ENCODE measurements around the gene CCL25. TPM values are rescaled to one million over a fixed set of nuclear protein-coding genes. Genes with fewer than 3 reads are reported as not detected.

Gene CCL25, protein sequence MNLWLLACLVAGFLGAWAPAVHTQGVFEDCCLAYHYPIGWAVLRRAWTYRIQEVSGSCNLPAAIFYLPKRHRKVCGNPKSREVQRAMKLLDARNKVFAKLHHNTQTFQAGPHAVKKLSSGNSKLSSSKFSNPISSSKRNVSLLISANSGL
- total RNA-seq (not detected in 2 replicates), polyA plus RNA-seq (not detected in 2 replicates), polyA minus RNA-seq (not detected in 2 replicates), Bru-seq, nascent RNA (not detected), BruChase-seq, experiment 1, labeled RNA remaining after a 6-hour chase (percentile 7 among the genes with signal in this experiment), BruChase-seq, experiment 2, labeled RNA remaining after a 2-hour chase (not detected)
- not detected in 2 replicates for polyA plus RNA-seq (2011; cell fraction: cytosol; rRNA removed)
- not detected in 2 replicates for polyA plus RNA-seq (2011; cell fraction: nucleus; rRNA removed)
- polyA plus RNA-seq (2012), result not detected in 2 replicates
- polyA minus RNA-seq (2011; cell fraction: cytosol; rRNA and poly(A)+ RNA removed), result not detected
- not detected in 2 replicates for polyA minus RNA-seq (2011; cell fraction: nucleus; rRNA and poly(A)+ RNA removed)
- long read RNA-seq, result 0 reads

- POLR2A ChIA-PET, result interaction anchor here (0.6 kb wide), 1 partner anchor 89 kb away, joined by 3 read pairs; no protein-coding TSS in a partner anchor
- no peak within 1 kb of the TSS for H3K27ac ChIP-seq (ENCODE audit: insufficient read depth, low read depth, low read length)
- CTCF ChIA-PET, result interaction anchor here (0.6 kb wide), 1 partner anchor 7 kb away, joined by 3 read pairs; no protein-coding TSS in a partner anchor
- no peak within 1 kb of the TSS for H3K4me3 ChIP-seq (replicated peaks in 1 of 3; ENCODE audit: insufficient read depth in 1 of 3, low read depth in 1 of 3, low read length in 3 of 3)
- dilution Hi-C loops (cut with MboI; ENCODE audit: extremely low pct_ligation_motif_present, low sequenced_read_pairs), result no loop called here
- no peaks in the 10 kb centered on the region for H3K9me3 ChIP-seq (replicated peaks; ENCODE audit: control insufficient read depth, insufficient read depth, low read length)
- H3K9ac ChIP-seq (replicated peaks; ENCODE audit: extremely low read depth, insufficient read depth, low read length), result no peak within 1 kb of the TSS
- peaks cover 5% of the 10 kb centered on the region for H3K4me1 ChIP-seq (ENCODE audit: control insufficient read depth, extremely low read depth, insufficient read depth, low read length)
- intact Hi-C loops (cut with micrococcal nuclease), result no loop called here
- H3K4me2 ChIP-seq (ENCODE audit: insufficient read depth, low read length), result no peak within 1 kb of the TSS
- no peak within 1 kb of the TSS for H2AFZ ChIP-seq (ENCODE audit: low read depth, low read length)
- H3K36me3 ChIP-seq (ENCODE audit: control insufficient read depth in 2 of 2, extremely low read depth in 1 of 2, insufficient read depth in 2 of 2, low read length in 2 of 2), result no peaks in the 10 kb centered on the region
- no peak for FAIRE-seq
- TF ChIP-seq, protein P1, sequence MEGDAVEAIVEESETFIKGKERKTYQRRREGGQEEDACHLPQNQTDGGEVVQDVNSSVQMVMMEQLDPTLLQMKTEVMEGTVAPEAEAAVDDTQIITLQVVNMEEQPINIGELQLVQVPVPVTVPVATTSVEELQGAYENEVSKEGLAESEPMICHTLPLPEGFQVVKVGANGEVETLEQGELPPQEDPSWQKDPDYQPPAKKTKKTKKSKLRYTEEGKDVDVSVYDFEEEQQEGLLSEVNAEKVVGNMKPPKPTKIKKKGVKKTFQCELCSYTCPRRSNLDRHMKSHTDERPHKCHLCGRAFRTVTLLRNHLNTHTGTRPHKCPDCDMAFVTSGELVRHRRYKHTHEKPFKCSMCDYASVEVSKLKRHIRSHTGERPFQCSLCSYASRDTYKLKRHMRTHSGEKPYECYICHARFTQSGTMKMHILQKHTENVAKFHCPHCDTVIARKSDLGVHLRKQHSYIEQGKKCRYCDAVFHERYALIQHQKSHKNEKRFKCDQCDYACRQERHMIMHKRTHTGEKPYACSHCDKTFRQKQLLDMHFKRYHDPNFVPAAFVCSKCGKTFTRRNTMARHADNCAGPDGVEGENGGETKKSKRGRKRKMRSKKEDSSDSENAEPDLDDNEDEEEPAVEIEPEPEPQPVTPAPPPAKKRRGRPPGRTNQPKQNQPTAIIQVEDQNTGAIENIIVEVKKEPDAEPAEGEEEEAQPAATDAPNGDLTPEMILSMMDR (IDR thresholded peaks at IDR 0.05; ENCODE audit: extremely low read depth in 1 of 2, insufficient read depth in 1 of 2, low read depth in 1 of 2, low read length in 2 of 2), result no peak
- TF ChIP-seq POLR2AphosphoS5 (IDR thresholded peaks at IDR 0.05; ENCODE audit: insufficient read depth, low read depth, low read length) (no peak), GATA2 (IDR thresholded peaks at IDR 0.05; ENCODE audit: insufficient read depth, insufficient read length, low read depth, low read length) (no peak), POLR2A (IDR thresholded peaks at IDR 0.05; ENCODE audit: low read depth, low read length) (no peak), MYC (IDR thresholded peaks at IDR 0.05; ENCODE audit: low read depth, low read length) (no peak)
- H3K79me2 ChIP-seq (ENCODE audit: control insufficient read depth, insufficient read depth, low read length), result no peaks in the 10 kb centered on the region
- no TSS peak for BruUV-seq (replicated peaks)
- no peaks in the 10 kb centered on the region for H3K27me3 ChIP-seq (ENCODE audit: control insufficient read depth in 2 of 2, insufficient read depth in 2 of 2, low read length in 2 of 2)
- H4K20me1 ChIP-seq (replicated peaks; ENCODE audit: control insufficient read depth, extremely low read depth, insufficient read depth, low read length), result no peaks in the 10 kb centered on the region
- DNase-seq (ENCODE audit: low read depth, low spot score), result no peak
- no peaks in the 10 kb centered on the region for H3K9me1 ChIP-seq (replicated peaks; ENCODE audit: control insufficient read depth, extremely low read depth, insufficient read depth, low read length)
Measured at GRCh38 chr19:8052464-8052859, at the start of gene CCL25. TSS of gene CCL25 (plus strand) at chr19:8052760. CDS start at chr19:8053050, 290 bp downstream.

Data from endothelial cell of umbilical vein (primary cell).